Measurements from ENCODE around the gene DNTT.

DNTT gene

DNA sequence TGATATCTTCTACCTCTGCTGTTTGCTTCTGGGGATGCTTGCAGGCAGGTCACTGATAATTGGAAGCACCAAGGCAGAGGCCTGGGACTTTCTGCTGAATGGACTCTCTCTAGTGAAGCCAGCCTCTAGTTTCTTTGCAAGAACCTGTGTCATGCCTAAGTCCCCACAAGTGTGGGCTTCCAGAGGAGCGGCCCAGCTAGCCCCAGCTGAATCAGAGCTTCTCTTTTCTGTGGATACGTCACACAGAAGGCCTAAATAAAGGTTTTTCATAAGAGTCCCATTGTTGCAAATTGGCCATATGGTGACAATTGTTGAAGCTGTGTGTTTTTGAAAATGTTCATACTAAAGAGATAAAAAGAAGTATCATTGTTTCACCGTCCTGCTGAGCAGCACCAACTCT lies 61.3 kb downstream of the DNTT start:
- Histone ChIP-seq H3K27me3 (ENCODE audit: control insufficient read depth, insufficient read depth, low read length) (no peaks in the 10 kb centered on the region), H3K4me1 (ENCODE audit: control insufficient read depth, insufficient read depth, low read length) (no peaks in the 10 kb centered on the region), H3K9ac (ENCODE audit: low read length) (no peak overlapping the region), H3K36me3 (ENCODE audit: control insufficient read depth, insufficient read depth, low read length) (no peaks in the 10 kb centered on the region), H3K9me3 (ENCODE audit: control insufficient read depth, low read length) (no peaks in the 10 kb centered on the region), H3K4me3 (ENCODE audit: low read length) (no peak overlapping the region)

DNA sequence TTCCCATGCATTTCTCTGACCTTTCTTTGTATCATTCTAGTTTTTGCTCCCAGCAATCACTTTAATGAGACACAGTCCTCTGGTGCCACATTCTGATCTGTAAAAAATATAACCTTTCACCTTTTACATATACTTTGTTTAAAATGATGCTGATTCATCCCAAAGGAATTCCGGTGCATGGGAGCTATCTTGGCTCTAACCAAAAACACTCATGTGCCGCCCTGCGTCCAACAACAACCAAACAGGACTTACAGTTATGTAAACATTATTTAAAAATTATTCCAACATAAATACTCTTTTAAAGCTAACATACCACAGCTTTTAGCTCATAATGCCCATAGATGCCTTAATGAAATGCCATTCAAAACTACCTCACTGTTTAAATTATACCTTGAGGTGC lies 62.3 kb downstream of the DNTT start:
- no peaks in the 10 kb centered on the region for H3K27me3 ChIP-seq (ENCODE audit: control insufficient read depth, insufficient read depth, low read length)
- no peaks in the 10 kb centered on the region for H3K9me3 ChIP-seq (ENCODE audit: control insufficient read depth, low read length)
- H3K4me3 ChIP-seq (ENCODE audit: low read length) = no peak overlapping the region
- H3K4me1 ChIP-seq (ENCODE audit: control insufficient read depth, insufficient read depth, low read length) = no peaks in the 10 kb centered on the region
- H3K36me3 ChIP-seq (ENCODE audit: control insufficient read depth, insufficient read depth, low read length) = no peaks in the 10 kb centered on the region
- no peak overlapping the region for H3K9ac ChIP-seq (ENCODE audit: low read length)

- H3K9me3 ChIP-seq (ENCODE audit: control insufficient read depth, low read length) = no peaks in the 10 kb centered on the region
- no peak overlapping the region for H3K9ac ChIP-seq (ENCODE audit: low read length)
- H3K4me1 ChIP-seq (ENCODE audit: control insufficient read depth, insufficient read depth, low read length) = no peaks in the 10 kb centered on the region
- no peaks in the 10 kb centered on the region for H3K36me3 ChIP-seq (ENCODE audit: control insufficient read depth, insufficient read depth, low read length)
- no peaks in the 10 kb centered on the region for H3K27me3 ChIP-seq (ENCODE audit: control insufficient read depth, insufficient read depth, low read length)
- no peak overlapping the region for H3K4me3 ChIP-seq (ENCODE audit: low read length)
Observed at GRCh38 chr10:96367470-96367869, 63.2 kb downstream of the DNTT start.

DNA sequence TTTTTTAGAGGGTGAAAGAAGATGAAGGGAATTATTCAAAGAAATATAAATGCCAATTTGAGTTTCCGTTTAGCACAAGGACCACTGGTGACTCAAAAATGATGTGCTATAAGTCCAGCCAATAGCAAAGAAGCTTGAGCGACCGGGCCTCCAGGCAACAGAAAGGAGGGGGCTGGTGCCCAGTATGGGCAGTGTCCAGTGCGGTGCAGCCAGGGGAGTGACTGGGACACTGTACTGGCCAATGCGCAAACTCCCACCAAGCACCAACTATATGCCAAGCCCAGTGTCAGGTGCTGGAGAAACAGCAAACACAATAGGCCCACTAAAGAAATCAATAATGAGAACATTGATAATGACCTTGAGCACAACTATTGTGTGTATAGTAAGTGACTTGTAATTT lies 64.7 kb downstream of the DNTT start:
- Histone ChIP-seq H3K4me1 (ENCODE audit: control insufficient read depth, insufficient read depth, low read length) (no peaks in the 10 kb centered on the region), H3K4me3 (ENCODE audit: low read length) (no peak overlapping the region), H3K36me3 (ENCODE audit: control insufficient read depth, insufficient read depth, low read length) (no peaks in the 10 kb centered on the region), H3K27me3 (ENCODE audit: control insufficient read depth, insufficient read depth, low read length) (no peaks in the 10 kb centered on the region), H3K9ac (ENCODE audit: low read length) (no peak overlapping the region), H3K9me3 (ENCODE audit: control insufficient read depth, low read length) (no peaks in the 10 kb centered on the region)

DNA sequence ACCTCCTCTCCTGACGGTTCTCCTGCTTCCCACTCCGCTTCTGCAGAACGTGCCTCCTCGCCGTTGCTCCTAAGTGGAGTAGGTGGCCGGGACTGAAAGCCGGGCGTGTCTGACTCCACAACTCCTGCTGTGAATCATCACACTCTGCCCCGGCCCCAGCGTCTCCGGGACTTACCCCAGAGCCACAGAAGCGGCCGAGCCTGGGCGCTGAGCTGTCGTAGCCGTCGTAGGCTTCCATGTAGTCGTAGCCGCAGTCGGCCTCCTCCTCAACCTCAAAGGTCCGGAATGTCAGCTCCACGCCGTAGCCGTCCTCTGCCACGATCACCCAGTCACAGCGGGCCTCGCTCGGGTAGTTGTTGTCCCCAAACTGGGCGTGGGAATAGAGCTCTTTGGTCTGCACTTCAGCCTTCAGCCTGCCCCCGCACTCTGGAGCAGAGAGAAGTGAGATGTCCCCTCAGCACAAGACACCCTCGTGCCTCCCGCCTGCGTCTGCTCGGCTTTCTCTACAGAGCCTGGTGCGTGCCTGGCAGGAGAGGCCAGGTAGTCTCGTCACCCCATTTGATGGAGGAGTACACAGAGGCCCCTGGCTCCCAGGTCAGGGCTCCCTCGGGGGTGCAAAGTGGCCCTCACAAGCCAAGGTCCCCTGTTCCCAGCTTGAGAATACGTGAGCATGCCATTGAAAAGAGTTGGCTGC lies 65.8 kb downstream of the DNTT start:
- Histone ChIP-seq H3K36me3 (ENCODE audit: control insufficient read depth, insufficient read depth, low read length) (no peaks in the 10 kb centered on the region), H3K4me1 (ENCODE audit: control insufficient read depth, insufficient read depth, low read length) (no peaks in the 10 kb centered on the region), H3K27me3 (ENCODE audit: control insufficient read depth, insufficient read depth, low read length) (no peaks in the 10 kb centered on the region), H3K9me3 (ENCODE audit: control insufficient read depth, low read length) (no peaks in the 10 kb centered on the region), H3K9ac (ENCODE audit: low read length) (no peak overlapping the region), H3K4me3 (ENCODE audit: low read length) (no peak overlapping the region)

DNA sequence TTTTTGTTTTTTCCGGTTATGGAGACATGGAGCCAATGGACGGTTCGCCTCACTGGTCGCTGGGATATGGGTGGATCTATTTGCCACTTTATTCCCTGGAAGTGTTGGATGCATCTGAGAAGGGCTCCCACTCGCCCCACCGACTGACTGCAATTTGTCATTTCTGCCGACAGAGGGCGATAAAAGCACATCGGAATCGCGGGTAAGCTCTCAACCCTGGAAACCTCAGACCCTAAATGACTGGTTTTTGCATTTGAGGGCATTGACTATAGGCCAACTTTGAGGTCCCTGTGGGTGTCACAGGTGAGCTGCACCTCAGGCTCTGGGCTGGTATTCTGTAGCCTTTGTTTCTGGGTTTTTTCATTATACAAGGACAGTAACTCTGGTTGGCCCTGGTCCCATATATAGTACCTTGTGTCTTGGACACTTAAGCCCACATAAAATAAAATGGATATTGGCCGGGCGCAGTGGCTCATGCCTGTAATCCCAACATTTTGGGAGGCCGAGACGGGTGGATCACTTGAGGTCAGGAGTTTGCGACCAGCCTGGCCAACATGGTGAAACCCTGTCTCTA lies 66.4 kb downstream of the DNTT start:
- Histone ChIP-seq H3K9me3 (ENCODE audit: control insufficient read depth, low read length) (no peaks in the 10 kb centered on the region), H3K9ac (ENCODE audit: low read length) (no peak overlapping the region)

DNA sequence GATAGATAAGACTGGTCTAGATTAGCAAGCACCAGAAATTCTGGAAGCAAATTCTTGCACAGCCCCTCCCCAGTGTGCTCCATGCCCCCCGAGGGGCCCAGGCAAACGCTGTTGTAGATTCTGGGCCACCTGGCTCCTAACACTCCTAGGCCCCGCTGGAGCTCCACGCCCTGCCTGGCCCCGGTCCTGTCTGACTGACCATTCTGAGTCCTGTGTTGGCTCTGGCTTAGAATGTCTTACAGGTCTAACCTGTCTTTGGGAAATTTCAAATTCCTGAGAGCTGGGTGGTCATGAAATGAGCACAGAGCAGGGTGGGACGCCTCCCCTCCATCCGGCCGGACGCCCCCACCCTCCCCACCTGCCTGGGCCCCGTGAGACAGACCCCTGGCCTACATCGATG lies 67.1 kb downstream of the DNTT start:
- no peak overlapping the region for H3K4me3 ChIP-seq (ENCODE audit: low read length)
- no peaks in the 10 kb centered on the region for H3K27me3 ChIP-seq (ENCODE audit: control insufficient read depth, insufficient read depth, low read length)
- no peaks in the 10 kb centered on the region for H3K36me3 ChIP-seq (ENCODE audit: control insufficient read depth, insufficient read depth, low read length)
- H3K9ac ChIP-seq (ENCODE audit: low read length) = no peak overlapping the region
- H3K9me3 ChIP-seq (ENCODE audit: control insufficient read depth, low read length) = no peaks in the 10 kb centered on the region
- no peaks in the 10 kb centered on the region for H3K4me1 ChIP-seq (ENCODE audit: control insufficient read depth, insufficient read depth, low read length)

More for the DNA sequence above, 66.4 kb downstream of the DNTT start:
- H3K27me3 ChIP-seq (ENCODE audit: control insufficient read depth, insufficient read depth, low read length) = no peaks in the 10 kb centered on the region
- H3K4me1 ChIP-seq (ENCODE audit: control insufficient read depth, insufficient read depth, low read length) = no peaks in the 10 kb centered on the region
- H3K36me3 ChIP-seq (ENCODE audit: control insufficient read depth, insufficient read depth, low read length) = no peaks in the 10 kb centered on the region
- H3K4me3 ChIP-seq (ENCODE audit: low read length) = no peak overlapping the region

- no peak overlapping the region for H3K9ac ChIP-seq (ENCODE audit: low read length)
- no peak overlapping the region for H3K4me3 ChIP-seq (ENCODE audit: low read length)
- no peaks in the 10 kb centered on the region for H3K36me3 ChIP-seq (ENCODE audit: control insufficient read depth, insufficient read depth, low read length)
- H3K27me3 ChIP-seq (ENCODE audit: control insufficient read depth, insufficient read depth, low read length) = no peaks in the 10 kb centered on the region
- no peaks in the 10 kb centered on the region for H3K9me3 ChIP-seq (ENCODE audit: control insufficient read depth, low read length)
- H3K4me1 ChIP-seq (ENCODE audit: control insufficient read depth, insufficient read depth, low read length) = no peaks in the 10 kb centered on the region
Observed at GRCh38 chr10:96374004-96374403, 69.8 kb downstream of the DNTT start.

- H3K4me3 ChIP-seq (ENCODE audit: low read length) = no peak overlapping the region
Observed at GRCh38 chr10:96374639-96374984, 70.4 kb downstream of the DNTT start.

GRCh38 chr10:96374985-96375830 lies 71.0 kb downstream of the DNTT start:
- H3K36me3 ChIP-seq (ENCODE audit: control insufficient read depth, insufficient read depth, low read length) = no peaks in the 10 kb centered on the region
- H3K9me3 ChIP-seq (ENCODE audit: control insufficient read depth, low read length) = no peaks in the 10 kb centered on the region
- no peak overlapping the region for H3K9ac ChIP-seq (ENCODE audit: low read length)
- no peaks in the 10 kb centered on the region for H3K4me1 ChIP-seq (ENCODE audit: control insufficient read depth, insufficient read depth, low read length)
- H3K4me3 ChIP-seq (ENCODE audit: low read length) = peak overlapping the region; percentile 15
- no peaks in the 10 kb centered on the region for H3K27me3 ChIP-seq (ENCODE audit: control insufficient read depth, insufficient read depth, low read length)

More at GRCh38 chr10:96374639-96374984, 70.4 kb downstream of the DNTT start:
- no peak overlapping the region for H3K9ac ChIP-seq (ENCODE audit: low read length)
- H3K9me3 ChIP-seq (ENCODE audit: control insufficient read depth, low read length) = no peaks in the 10 kb centered on the region
- H3K27me3 ChIP-seq (ENCODE audit: control insufficient read depth, insufficient read depth, low read length) = no peaks in the 10 kb centered on the region
- H3K36me3 ChIP-seq (ENCODE audit: control insufficient read depth, insufficient read depth, low read length) = no peaks in the 10 kb centered on the region
- no peaks in the 10 kb centered on the region for H3K4me1 ChIP-seq (ENCODE audit: control insufficient read depth, insufficient read depth, low read length)

GRCh38 chr10:96376483-96376882 lies 72.2 kb downstream of the DNTT start:
- Histone ChIP-seq H3K36me3 (ENCODE audit: control insufficient read depth, insufficient read depth, low read length) (no peaks in the 10 kb centered on the region), H3K27me3 (ENCODE audit: control insufficient read depth, insufficient read depth, low read length) (no peaks in the 10 kb centered on the region), H3K9ac (ENCODE audit: low read length) (no peak overlapping the region), H3K9me3 (ENCODE audit: control insufficient read depth, low read length) (no peaks in the 10 kb centered on the region), H3K4me1 (ENCODE audit: control insufficient read depth, insufficient read depth, low read length) (no peaks in the 10 kb centered on the region), H3K4me3 (ENCODE audit: low read length) (no peak overlapping the region)

GRCh38 chr10:96377816-96378294 lies 73.6 kb downstream of the DNTT start:
- no peaks in the 10 kb centered on the region for H3K4me1 ChIP-seq (ENCODE audit: control insufficient read depth, insufficient read depth, low read length)
- no peak overlapping the region for H3K9ac ChIP-seq (ENCODE audit: low read length)
- H3K9me3 ChIP-seq (ENCODE audit: control insufficient read depth, low read length) = no peaks in the 10 kb centered on the region
- no peaks in the 10 kb centered on the region for H3K36me3 ChIP-seq (ENCODE audit: control insufficient read depth, insufficient read depth, low read length)
- H3K27me3 ChIP-seq (ENCODE audit: control insufficient read depth, insufficient read depth, low read length) = no peaks in the 10 kb centered on the region
- no peak overlapping the region for H3K4me3 ChIP-seq (ENCODE audit: low read length)
